H9 (cell line): ENCODE results near the gene NEK4. TPM values are rescaled to one million over a fixed set of nuclear protein-coding genes. Genes with fewer than 3 reads are reported as not detected.

ENCODE experiments used
- DNase-seq: peaks from one replicate; pipeline ENCODE4 v3.0.0-alpha.2; 2017
- H2AFZ ChIP-seq: one replicate; pipeline ENCODE4 v1.6.1; 2013; ENCODE audit warnings: mild to moderate bottlenecking, low read length, control low read depth, moderate library complexity
- H2AK5ac ChIP-seq: 2 replicates; pipeline ENCODE4 v1.6.1; 2013; ENCODE audit warnings: low read length, control low read depth, mixed read lengths; ENCODE audit not compliant: insufficient read length
- H2BK120ac ChIP-seq: one replicate; pipeline ENCODE4 v1.6.1; 2013; ENCODE audit warnings: low read depth, mild to moderate bottlenecking, low read length, control low read depth, inconsistent platforms; ENCODE audit not compliant: poor library complexity, severe bottlenecking
- H2BK12ac ChIP-seq: 2 replicates; pipeline ENCODE4 v1.6.1; 2013; ENCODE audit warnings: low read length, control low read depth, mixed read lengths, low read depth; ENCODE audit not compliant: insufficient read length
- H2BK15ac ChIP-seq: 2 replicates; pipeline ENCODE4 v1.6.1; 2013; ENCODE audit warnings: low read depth, low read length, control low read depth
- H2BK20ac ChIP-seq: one replicate; pipeline ENCODE4 v1.6.1; 2013; ENCODE audit warnings: low read depth, mild to moderate bottlenecking, low read length, control low read depth, inconsistent platforms; ENCODE audit not compliant: poor library complexity, severe bottlenecking
- H2BK5ac ChIP-seq: 2 replicates; pipeline ENCODE4 v1.6.1; 2013; ENCODE audit warnings: low read length, control low read depth, mixed read lengths; ENCODE audit not compliant: insufficient read length
- H3K14ac ChIP-seq: 2 replicates; pipeline ENCODE4 v1.6.1; 2013; ENCODE audit warnings: low read length, control low read depth; ENCODE audit not compliant: insufficient read depth
- H3K18ac ChIP-seq: 2 replicates; pipeline ENCODE4 v1.6.1; 2013; ENCODE audit warnings: low read depth, mild to moderate bottlenecking, mixed read lengths, low read length, control low read depth; ENCODE audit not compliant: insufficient read length
- H3K23ac ChIP-seq: 2 replicates; pipeline ENCODE4 v1.6.1; 2013; ENCODE audit warnings: low read length, control low read depth, mixed read lengths, low read depth; ENCODE audit not compliant: insufficient read length
- H3K23me2 ChIP-seq: 2 replicates; pipeline ENCODE4 v1.6.1; 2013; ENCODE audit warnings: low read depth, mild to moderate bottlenecking, mixed read lengths, low read length, control low read depth; ENCODE audit not compliant: insufficient read length, poor library complexity, severe bottlenecking
- H3K27ac ChIP-seq: 2 replicates; pipeline ENCODE4 v1.5.1; 2013; ENCODE audit warnings: low read length, control low read depth, mixed read lengths, low read depth; ENCODE audit not compliant: insufficient read length
- H3K27me3 ChIP-seq: 2 replicates; pipeline ENCODE4 v1.6.1; 2013; ENCODE audit warnings: low read length, control low read depth, inconsistent platforms; ENCODE audit not compliant: insufficient read depth
- H3K4ac ChIP-seq: 2 replicates; pipeline ENCODE4 v1.6.1; 2013; ENCODE audit warnings: low read depth, mild to moderate bottlenecking, control low read depth, inconsistent platforms, low read length, moderate library complexity
- H3K4me1 ChIP-seq: 2 replicates; pipeline ENCODE4 v1.6.1; 2013; ENCODE audit warnings: low read length, control low read depth, inconsistent platforms; ENCODE audit not compliant: insufficient read depth
- H3K4me2 ChIP-seq: 2 replicates; pipeline ENCODE4 v1.6.1; 2013; ENCODE audit warnings: low read length, control low read depth, mixed read lengths; ENCODE audit not compliant: insufficient read length, insufficient read depth
- H3K56ac ChIP-seq: 2 replicates; pipeline ENCODE4 v1.6.1; 2013; ENCODE audit warnings: low read depth, mild to moderate bottlenecking, mixed read lengths, low read length, control low read depth; ENCODE audit not compliant: insufficient read length
- H3K79me1 ChIP-seq: 2 replicates; pipeline ENCODE4 v1.6.1; 2013; ENCODE audit warnings: low read depth, mild to moderate bottlenecking, moderate library complexity, low read length, control low read depth, inconsistent platforms; ENCODE audit not compliant: insufficient read depth, poor library complexity, severe bottlenecking
- H3K79me2 ChIP-seq: 2 replicates; pipeline ENCODE4 v1.6.1; 2013; ENCODE audit warnings: low read length, control low read depth, inconsistent platforms; ENCODE audit not compliant: insufficient read depth
- H3K9ac ChIP-seq: 2 replicates; pipeline ENCODE4 v1.6.1; 2013; ENCODE audit warnings: low read length, control low read depth, mixed read lengths; ENCODE audit not compliant: insufficient read length; ENCODE audit errors: extremely low read depth
- H3K9me3 ChIP-seq: one replicate; pipeline ENCODE4 v1.6.1; 2013; ENCODE audit warnings: low read depth, low read length, inconsistent platforms; ENCODE audit not compliant: control insufficient read depth
- H3T11ph ChIP-seq: one replicate; pipeline ENCODE4 v1.6.1; 2013; ENCODE audit warnings: mild to moderate bottlenecking, low read length, control low read depth, inconsistent platforms
- H4K20me1 ChIP-seq: one replicate; pipeline ENCODE4 v1.6.1; 2013; ENCODE audit not compliant: control insufficient read depth, insufficient read length, insufficient read depth
- H4K5ac ChIP-seq: 2 replicates; pipeline ENCODE4 v1.6.1; 2013; ENCODE audit warnings: low read depth, mild to moderate bottlenecking, mixed read lengths, low read length, control low read depth; ENCODE audit not compliant: insufficient read length
- H4K8ac ChIP-seq: replicated peaks from 2 replicates; pipeline ENCODE4 v1.6.1; 2013; ENCODE audit warnings: low read length, control low read depth, mixed read lengths, low read depth; ENCODE audit not compliant: insufficient read length
- H4K91ac ChIP-seq: 2 replicates; pipeline ENCODE4 v1.6.1; 2013; ENCODE audit warnings: low read depth, mild to moderate bottlenecking, moderate library complexity, mixed read lengths, low read length, control low read depth; ENCODE audit not compliant: insufficient read length
- H3K27ac Mint-ChIP-seq, 3 experiments: 2 replicates in 2 of 3; 3 replicates in 1 of 3; pipeline ENCODE4 v1.8.0; 2020 to 2021; ENCODE audit warnings: mixed read lengths in 3 of 3, mild to moderate bottlenecking in 1 of 3, moderate library complexity in 1 of 3
- H3K27me3 Mint-ChIP-seq: 2 replicates; pipeline ENCODE4 v1.8.0; 2021; ENCODE audit warnings: low read depth, mild to moderate bottlenecking, moderate library complexity, mixed read lengths
- H3K36me3 Mint-ChIP-seq, 3 experiments: 2 replicates in 2 of 3; 3 replicates in 1 of 3; pipeline ENCODE4 v1.8.0; 2020 to 2021; ENCODE audit warnings: low read depth in 3 of 3, mixed read lengths in 3 of 3; ENCODE audit not compliant: insufficient read depth in 1 of 3
- H3K4me1 Mint-ChIP-seq, 2 experiments: 2 replicates each; pipeline ENCODE4 v1.8.0; 2020; ENCODE audit warnings: mixed read lengths in 2 of 2
- H3K4me3 Mint-ChIP-seq, 2 experiments: 2 replicates in 1 of 2; 3 replicates in 1 of 2; pipeline ENCODE4 v1.8.0; 2020 to 2021; ENCODE audit warnings: mild to moderate bottlenecking in 2 of 2, mixed read lengths in 2 of 2, moderate library complexity in 1 of 2
- H3K9me3 Mint-ChIP-seq, 2 experiments: 2 replicates in 1 of 2; 3 replicates in 1 of 2; pipeline ENCODE4 v1.8.0; 2020; ENCODE audit warnings: mild to moderate bottlenecking in 2 of 2, mixed read lengths in 2 of 2, moderate library complexity in 1 of 2
- WGBS: extraction: QIAGEN DNeasy Blood & Tissue Kit; methylation state at CpG from one replicate; pipeline ENCODE4 v1.1.7; 2013; ENCODE audit warnings: missing lambda C conversion rate, low lambda C conversion rate, mixed read lengths; ENCODE audit not compliant: insufficient read length; ENCODE audit errors: extremely low coverage; 5-methylcytosine and 5-hydroxymethylcytosine counted together
- total RNA-seq: library from RNA; stranded (reverse); gene quantifications from 2 replicates; pipeline ENCODE4 v1.2.1, GENCODE V29; 2021
- TF ChIP-seq, protein P1 (sequence below): fragments of 200-600 bp; sonication (generic); conservative IDR thresholded peaks from 3 replicates; pipeline ENCODE4 v1.8.0; 2021; ENCODE audit warnings: antibody characterized with exemption, mild to moderate bottlenecking

Gene NEK4
- total RNA-seq, 1 experiment from 2014 or later, result 36.0 TPM

DNA sequence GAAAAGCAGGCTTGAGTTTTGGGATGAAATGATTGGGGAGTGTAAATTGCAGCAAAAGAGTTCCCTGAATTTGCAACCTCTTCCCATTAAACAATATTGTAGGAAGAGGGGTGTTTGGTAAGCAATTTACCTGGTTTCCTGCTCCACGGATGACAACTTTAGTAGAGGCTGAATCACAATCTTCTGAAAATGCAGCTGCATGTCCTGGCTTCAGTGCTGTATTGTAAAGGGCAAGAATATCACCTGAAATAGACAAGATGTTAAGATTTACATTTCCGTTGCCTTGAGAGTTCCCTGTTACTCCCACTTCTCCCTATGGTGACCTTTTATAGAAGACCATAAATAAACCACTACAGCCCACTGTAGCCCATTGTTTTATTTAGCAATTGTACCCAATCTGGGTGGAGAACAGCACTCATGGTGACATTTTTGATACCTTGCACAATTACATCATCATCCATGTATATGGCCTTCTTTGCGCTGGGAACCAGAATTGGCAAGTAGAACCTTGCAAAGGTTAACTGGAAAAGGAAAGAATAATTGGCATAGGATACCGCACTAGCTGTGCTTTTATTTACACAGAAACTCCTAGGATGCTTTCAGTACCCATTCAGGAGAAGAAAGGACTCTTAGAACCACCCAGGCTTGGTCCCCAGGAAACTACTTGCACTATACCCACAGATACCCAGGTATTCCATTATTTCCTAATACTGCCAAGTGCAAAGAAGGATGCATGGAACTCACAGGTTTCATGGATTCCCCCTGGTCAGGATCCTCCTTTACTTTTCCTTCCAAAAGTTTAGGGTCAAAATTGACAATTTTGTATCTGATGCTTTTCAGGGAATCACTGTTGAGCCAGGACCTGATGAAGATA lies 74.7 kb downstream of the NEK4 start:
- no peaks in the 10 kb centered on the region for H3K9me3 Mint-ChIP-seq
- Histone ChIP-seq H3K79me1 (no peaks in the 10 kb centered on the region), H3K23ac (no peak overlapping the region), H4K5ac (no peak overlapping the region), H2AFZ (no peak overlapping the region), H3K18ac (no peak overlapping the region), H4K8ac (no peak overlapping the region), H2BK15ac (no peak overlapping the region), H3K27ac (no peak overlapping the region), H3K23me2 (no peaks in the 10 kb centered on the region), H3K9me3 (no peaks in the 10 kb centered on the region), H2AK5ac (no peak overlapping the region), H2BK20ac (no peak overlapping the region), H2BK12ac (no peak overlapping the region), H3K4me1 (no peaks in the 10 kb centered on the region), H3K4ac (no peak overlapping the region), H3K14ac (no peak overlapping the region), H3K4me2 (no peak overlapping the region), H3K27me3 (no peaks in the 10 kb centered on the region), H3K56ac (no peak overlapping the region), H2BK5ac (no peak overlapping the region), H3K79me2 (no peaks in the 10 kb centered on the region), H4K20me1 (no peaks in the 10 kb centered on the region), H4K91ac (no peak overlapping the region), H2BK120ac (no peak overlapping the region), H3K9ac (no peak overlapping the region), H3T11ph (no peak overlapping the region)
- no peak for DNase-seq
- H3K27me3 Mint-ChIP-seq, result no peaks in the 10 kb centered on the region
- H3K4me1 Mint-ChIP-seq, result no peaks in the 10 kb centered on the region
- H3K36me3 Mint-ChIP-seq, result peaks cover 32 to 70% (median 60%) of the 10 kb centered on the region in 3 experiments; a peak in 6 of 7 replicates
- peak overlapping the region in 1 of 3 experiments; percentile 53; a peak in 1 of 7 replicates for H3K27ac Mint-ChIP-seq
- H3K4me3 Mint-ChIP-seq, result no peak overlapping the region
- WGBS, result no CpG with 5 or more reads among the region's 4 CpGs
- TF ChIP-seq, protein P1, sequence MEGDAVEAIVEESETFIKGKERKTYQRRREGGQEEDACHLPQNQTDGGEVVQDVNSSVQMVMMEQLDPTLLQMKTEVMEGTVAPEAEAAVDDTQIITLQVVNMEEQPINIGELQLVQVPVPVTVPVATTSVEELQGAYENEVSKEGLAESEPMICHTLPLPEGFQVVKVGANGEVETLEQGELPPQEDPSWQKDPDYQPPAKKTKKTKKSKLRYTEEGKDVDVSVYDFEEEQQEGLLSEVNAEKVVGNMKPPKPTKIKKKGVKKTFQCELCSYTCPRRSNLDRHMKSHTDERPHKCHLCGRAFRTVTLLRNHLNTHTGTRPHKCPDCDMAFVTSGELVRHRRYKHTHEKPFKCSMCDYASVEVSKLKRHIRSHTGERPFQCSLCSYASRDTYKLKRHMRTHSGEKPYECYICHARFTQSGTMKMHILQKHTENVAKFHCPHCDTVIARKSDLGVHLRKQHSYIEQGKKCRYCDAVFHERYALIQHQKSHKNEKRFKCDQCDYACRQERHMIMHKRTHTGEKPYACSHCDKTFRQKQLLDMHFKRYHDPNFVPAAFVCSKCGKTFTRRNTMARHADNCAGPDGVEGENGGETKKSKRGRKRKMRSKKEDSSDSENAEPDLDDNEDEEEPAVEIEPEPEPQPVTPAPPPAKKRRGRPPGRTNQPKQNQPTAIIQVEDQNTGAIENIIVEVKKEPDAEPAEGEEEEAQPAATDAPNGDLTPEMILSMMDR, result no peak
